ENCODE measurements around the gene KLHL41.

- TF ChIP-seq TAF1 (IDR thresholded peaks at IDR 0.05; ENCODE audit: low read depth) = no peak
- no peak for TF ChIP-seq CTCF (IDR thresholded peaks at IDR 0.05; ENCODE audit: poor library complexity, severe bottlenecking)
- no peak for TF ChIP-seq POLR2AphosphoS5 (IDR thresholded peaks at IDR 0.05)
Measured at GRCh38 chr2:169565686-169566085, 56.2 kb downstream of the KLHL41 start.
